ENCODE data around the gene UBALD1.

- no peak for TF ChIP-seq POLR2AphosphoS5 (IDR thresholded peaks at IDR 0.05)
- no peak for TF ChIP-seq CTCF (IDR thresholded peaks at IDR 0.05)
- no peak for TF ChIP-seq EP300 (IDR thresholded peaks at IDR 0.05)
- TF ChIP-seq POLR2A (IDR thresholded peaks at IDR 0.05): no peak
These were observed 38.7 kb downstream of the UBALD1 start for GRCh38 chr16:4576008-4576407.

Data from gastroesophageal sphincter (tissue), 3 donors.